Measurements from ENCODE around the gene ZFYVE27. TPM values are rescaled to one million over a fixed set of nuclear protein-coding genes. Genes with fewer than 3 reads are reported as not detected.

ZFYVE27 gene
- total RNA-seq, 4 donors from 2014 or later = 33.4 to 46.8 (median 42.7) TPM

DNA sequence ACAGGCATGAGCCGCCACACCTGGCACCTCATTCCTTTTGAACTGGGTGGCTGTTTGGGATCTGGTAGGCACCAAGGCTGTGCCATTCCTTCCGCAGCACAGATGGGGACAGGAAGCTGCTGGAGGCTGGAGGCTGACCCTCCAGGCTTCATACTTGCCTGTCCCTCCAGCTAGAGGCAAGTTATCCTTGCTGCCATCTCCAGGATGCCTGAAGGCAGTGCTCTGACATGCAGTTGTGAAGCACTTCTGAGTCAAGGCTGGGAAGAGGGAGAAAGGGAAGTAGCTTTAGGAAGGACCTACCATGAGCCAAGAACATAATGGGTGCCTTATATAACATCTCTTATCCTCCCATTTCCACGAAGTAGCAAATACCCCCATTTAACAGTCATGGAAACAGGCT lies 13.9 kb upstream of the ZFYVE27 start:
- Histone ChIP-seq H3K27me3 (no peaks in the 10 kb centered on the region), H3K4me3 (no peak overlapping the region), H3K27ac (peak overlapping the region in 2 of 4 donors; percentile 1 to 51), H3K9me3 (no peaks in the 10 kb centered on the region), H3K4me1 (peaks cover 6 to 58% (median 18%) of the 10 kb centered on the region in 4 donors), H3K36me3 (peaks cover 0 to 3% (median 0%) of the 10 kb centered on the region in 3 donors)
- no peak for TF ChIP-seq EP300 (IDR thresholded peaks at IDR 0.05)
- no peak for TF ChIP-seq CTCF (IDR thresholded peaks at IDR 0.05)
- no peak for TF ChIP-seq POLR2A (IDR thresholded peaks at IDR 0.05)
- no peak for DNase-seq (ENCODE audit: low spot score in 2 of 2)
- 71 to 86% methylated on average over 2 to 3 of the region's 3 CpGs for WGBS, 2 donors

- Histone ChIP-seq H3K4me1 (peaks cover 3 to 44% (median 5%) of the 10 kb centered on the region in 4 donors), H3K36me3 (peaks cover 0 to 3% (median 0%) of the 10 kb centered on the region in 3 donors), H3K9me3 (no peaks in the 10 kb centered on the region), H3K4me3 (no peak overlapping the region), H3K27ac (peak overlapping the region in 1 of 4 donors; percentile 36), H3K27me3 (no peaks in the 10 kb centered on the region)
- WGBS, 2 donors = 63 to 64% methylated on average over 5 of the region's 5 CpGs
- TF ChIP-seq CTCF (IDR thresholded peaks at IDR 0.05) = no peak
- TF ChIP-seq POLR2A (IDR thresholded peaks at IDR 0.05) = no peak
- no peak for TF ChIP-seq EP300 (IDR thresholded peaks at IDR 0.05)
- no peak for DNase-seq (ENCODE audit: low spot score in 2 of 2)
Measured at GRCh38 chr10:97724341-97724941, 12.5 kb upstream of the ZFYVE27 start.

DNA sequence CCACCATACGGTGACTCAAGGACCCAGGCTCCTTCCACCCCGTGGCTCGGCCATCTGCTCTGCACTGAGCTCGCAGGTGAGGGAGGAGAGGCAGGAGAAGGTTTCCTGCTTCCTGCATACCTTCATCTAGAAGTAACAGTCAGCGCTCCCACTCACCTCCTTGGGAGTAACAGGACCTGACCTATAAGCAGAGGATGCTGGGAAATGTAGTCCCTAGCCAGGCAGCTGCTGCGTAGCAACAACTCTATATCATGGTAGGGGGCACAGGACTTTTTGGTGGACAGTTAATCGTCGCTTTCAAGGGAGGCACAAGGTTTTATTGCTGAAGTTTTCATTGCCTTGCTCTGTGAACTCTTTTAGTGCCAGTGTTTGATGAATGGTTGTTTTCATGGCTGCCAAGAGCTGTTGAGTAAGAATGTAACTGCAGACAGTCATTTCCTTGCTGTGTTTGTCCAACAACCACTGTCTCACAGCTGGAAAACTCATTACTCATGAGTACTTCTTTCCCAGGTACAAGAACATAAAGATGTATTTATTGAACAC lies 10.2 kb upstream of the ZFYVE27 start:
- WGBS, 2 donors = 30 to 44% methylated on average over 8 of the region's 8 CpGs
- Histone ChIP-seq H3K9me3 (no peaks in the 10 kb centered on the region), H3K4me1 (peaks cover 0 to 39% (median 0%) of the 10 kb centered on the region in 4 donors), H3K36me3 (no peaks in the 10 kb centered on the region), H3K4me3 (no peak overlapping the region), H3K27me3 (no peaks in the 10 kb centered on the region), H3K27ac (peak overlapping the region in 3 of 4 donors; percentile 31 to 77 (median 72))
- no peak for DNase-seq (ENCODE audit: low spot score in 2 of 2)
- no peak for TF ChIP-seq CTCF (IDR thresholded peaks at IDR 0.05)
- TF ChIP-seq EP300 (IDR thresholded peaks at IDR 0.05) = peak in 1 of 2 donors; percentile 61
- TF ChIP-seq POLR2A (IDR thresholded peaks at IDR 0.05) = no peak

DNA sequence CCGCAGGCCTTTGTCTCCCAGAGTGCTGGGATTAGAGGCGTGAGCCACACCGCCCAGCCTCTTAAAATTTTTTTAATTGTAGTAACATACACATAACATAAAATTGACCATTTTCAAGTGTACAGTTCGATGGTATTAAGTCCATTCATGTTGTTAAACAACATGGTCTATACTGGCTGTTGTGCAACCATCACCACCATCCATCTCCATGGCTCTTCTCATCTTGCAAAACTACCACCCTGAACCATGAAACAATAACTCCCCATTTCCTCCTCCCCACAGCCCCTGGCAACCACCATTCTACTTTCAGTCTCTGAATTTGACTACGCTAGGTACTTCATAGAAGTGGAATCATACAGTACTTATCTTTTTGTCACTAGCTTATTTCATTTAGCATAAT lies 7.9 kb upstream of the ZFYVE27 start:
- H3K9me3 ChIP-seq = no peaks in the 10 kb centered on the region
- no peak overlapping the region for H3K4me3 ChIP-seq
- H3K36me3 ChIP-seq = no peaks in the 10 kb centered on the region
- H3K27me3 ChIP-seq = no peaks in the 10 kb centered on the region
- H3K27ac ChIP-seq = no peak overlapping the region
- no peak for DNase-seq (ENCODE audit: low spot score in 2 of 2)
- peaks cover 0 to 23% (median 0%) of the 10 kb centered on the region in 4 donors for H3K4me1 ChIP-seq
- TF ChIP-seq EP300 (IDR thresholded peaks at IDR 0.05) (no peak), POLR2A (IDR thresholded peaks at IDR 0.05) (no peak), CTCF (IDR thresholded peaks at IDR 0.05) (no peak)
- 94% methylated on average over 5 of the region's 5 CpGs for WGBS, 2 donors

DNA sequence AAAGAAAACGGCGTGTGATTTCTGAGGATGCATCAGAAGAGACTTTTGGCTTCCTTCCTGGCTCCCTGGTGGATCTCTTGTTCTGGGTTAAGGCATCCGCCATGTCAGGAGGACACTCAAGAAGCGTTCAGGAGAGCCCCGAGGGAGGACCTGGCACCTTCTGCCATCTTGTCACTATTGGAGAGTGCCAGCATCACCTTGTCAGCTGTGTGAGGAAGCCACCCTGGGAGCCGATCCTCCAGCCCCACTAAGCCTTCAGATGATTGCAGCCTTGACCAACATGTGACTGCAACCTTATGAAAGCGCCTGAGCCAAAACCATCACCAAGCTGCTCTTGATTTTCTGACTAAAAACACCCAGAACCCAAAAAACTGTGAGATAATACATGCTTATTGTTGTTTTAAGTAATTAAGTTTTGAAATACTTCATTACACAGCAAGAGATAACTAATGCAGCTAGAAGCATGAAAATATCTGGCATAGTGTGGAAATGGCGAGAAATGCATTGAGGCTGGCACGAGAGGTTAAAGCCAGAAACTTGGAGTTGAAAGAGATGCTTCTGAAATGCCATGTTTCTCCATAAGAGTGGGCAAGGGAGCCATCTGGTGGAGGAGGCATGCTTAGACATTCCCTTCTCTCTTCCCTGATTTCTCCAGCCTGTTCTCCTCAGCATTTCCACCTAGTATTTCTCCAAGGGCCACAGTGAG lies 5.4 kb upstream of the ZFYVE27 start:
- no peak overlapping the region for H3K4me3 ChIP-seq
- H3K27me3 ChIP-seq = no peaks in the 10 kb centered on the region
- 62 to 66% methylated on average over 9 of the region's 9 CpGs for WGBS, 2 donors
- H3K36me3 ChIP-seq = no peaks in the 10 kb centered on the region
- peaks cover 0 to 15% (median 0%) of the 10 kb centered on the region in 4 donors for H3K4me1 ChIP-seq
- H3K27ac ChIP-seq = no peak overlapping the region
- TF ChIP-seq POLR2A (IDR thresholded peaks at IDR 0.05) = no peak
- TF ChIP-seq EP300 (IDR thresholded peaks at IDR 0.05) = peak in 1 of 2 donors; percentile 70
- peak; percentile 76 to 94 (median 79) for TF ChIP-seq CTCF (IDR thresholded peaks at IDR 0.05)
- no peaks in the 10 kb centered on the region for H3K9me3 ChIP-seq
- peak; percentile 56 to 84 for DNase-seq (ENCODE audit: low spot score in 2 of 2)
